Measurements from ENCODE around the gene KNCN.

KNCN gene

GRCh38 chr1:46512135-46512791 is 39.2 kb downstream of the KNCN start:
- no peak for DNase-seq (ENCODE audit: low read depth)
- H3K4me3 ChIP-seq (ENCODE audit: control insufficient read depth, low read depth, low read length): no peak overlapping the region
- no peak for TF ChIP-seq CTCF (IDR thresholded peaks at IDR 0.05; ENCODE audit: control insufficient read depth, insufficient read depth, low read depth, low read length, missing control alignments)

- H3K4me3 ChIP-seq (ENCODE audit: control insufficient read depth, low read depth, low read length): no peak overlapping the region
- no peak for TF ChIP-seq CTCF (IDR thresholded peaks at IDR 0.05; ENCODE audit: control insufficient read depth, insufficient read depth, low read depth, low read length, missing control alignments)
- DNase-seq (ENCODE audit: low read depth): no peak
Observed at GRCh38 chr1:46510998-46511365, 40.5 kb downstream of the KNCN start.

GRCh38 chr1:46510341-46510997 is 41.0 kb downstream of the KNCN start:
- TF ChIP-seq CTCF (IDR thresholded peaks at IDR 0.05; ENCODE audit: control insufficient read depth, insufficient read depth, low read depth, low read length, missing control alignments): no peak
- no peak for DNase-seq (ENCODE audit: low read depth)
- no peak overlapping the region for H3K4me3 ChIP-seq (ENCODE audit: control insufficient read depth, low read depth, low read length)

- no peak for DNase-seq (ENCODE audit: low read depth)
- no peak for TF ChIP-seq CTCF (IDR thresholded peaks at IDR 0.05; ENCODE audit: control insufficient read depth, insufficient read depth, low read depth, low read length, missing control alignments)
- no peak overlapping the region for H3K4me3 ChIP-seq (ENCODE audit: control insufficient read depth, low read depth, low read length)
Observed at GRCh38 chr1:46508757-46509156, 42.7 kb downstream of the KNCN start.

GRCh38 chr1:46506470-46507219 is 44.8 kb downstream of the KNCN start:
- TF ChIP-seq CTCF (IDR thresholded peaks at IDR 0.05; ENCODE audit: control insufficient read depth, insufficient read depth, low read depth, low read length, missing control alignments): no peak
- DNase-seq (ENCODE audit: low read depth): no peak
- no peak overlapping the region for H3K4me3 ChIP-seq (ENCODE audit: control insufficient read depth, low read depth, low read length)

GRCh38 chr1:46503421-46503820 is 48.0 kb downstream of the KNCN start:
- no peak overlapping the region for H3K4me3 ChIP-seq (ENCODE audit: control insufficient read depth, low read depth, low read length)
- no peak for DNase-seq (ENCODE audit: low read depth)
- no peak for TF ChIP-seq CTCF (IDR thresholded peaks at IDR 0.05; ENCODE audit: control insufficient read depth, insufficient read depth, low read depth, low read length, missing control alignments)
